Thoracic aorta (tissue), 2 donors: Measurements from ENCODE around the gene IZUMO1. TPM values are rescaled to one million over a fixed set of nuclear protein-coding genes. Genes with fewer than 3 reads are reported as not detected.

Experiments used
- ATAC-seq: fragments of 150-250 bp; one replicate; pipeline ENCODE4 v1.8.0; 2017; ENCODE audit warnings: low read depth; ENCODE audit not compliant: insufficient number of reproducible peaks, low FRiP score
- DNase-seq: peaks from one replicate; pipeline ENCODE4 v3.0.0-alpha.2; 2020; ENCODE audit warnings: low spot score
- H3K27ac ChIP-seq, 2 donors: fragments of 200-600 bp; sonication (generic); 1 replicate in 1 of 2; 2 replicates in 1 of 2; pipeline ENCODE4 v1.5.1; 2016; ENCODE audit warnings: mild to moderate bottlenecking in 2 of 2, moderate library complexity in 2 of 2
- H3K27me3 ChIP-seq: fragments of 200-600 bp; sonication (generic); replicated peaks from 2 replicates; pipeline ENCODE4 v1.6.0; 2016; ENCODE audit warnings: mild to moderate bottlenecking; ENCODE audit not compliant: insufficient read depth
- H3K36me3 ChIP-seq: fragments of 200-600 bp; sonication (generic); one replicate; pipeline ENCODE4 v1.5.1; 2016
- H3K4me1 ChIP-seq, 2 donors: fragments of 200-600 bp; sonication (generic); 1 replicate in 1 of 2; 2 replicates in 1 of 2; pipeline versions ENCODE4 v1.5.1 to v1.6.0; 2016; ENCODE audit warnings: low read depth in 2 of 2, mild to moderate bottlenecking in 1 of 2; ENCODE audit not compliant: control insufficient read depth in 1 of 2
- H3K4me3 ChIP-seq: fragments of 200-600 bp; sonication (generic); 2 replicates; pipeline ENCODE4 v1.5.1; 2016; ENCODE audit warnings: mild to moderate bottlenecking
- H3K9me3 ChIP-seq: fragments of 200-600 bp; sonication (generic); 2 replicates; pipeline ENCODE4 v1.5.1; 2016
- CTCF ChIP-seq: fragments of 200-600 bp; sonication (generic); IDR thresholded peaks from one replicate; pipeline ENCODE4 v1.5.1; 2019; ENCODE audit warnings: antibody characterized with exemption
- total RNA-seq, 2 donors: library from RNA; depleted of rRNA; stranded (reverse); fragments of >200 nt; gene quantifications; one replicate each; pipeline versions ENCODE4 v1.1.0 to v1.2.3, GENCODE V29; 2016

The IZUMO1 gene
- total RNA-seq, 2 donors from 2014 or later: not detected

DNA sequence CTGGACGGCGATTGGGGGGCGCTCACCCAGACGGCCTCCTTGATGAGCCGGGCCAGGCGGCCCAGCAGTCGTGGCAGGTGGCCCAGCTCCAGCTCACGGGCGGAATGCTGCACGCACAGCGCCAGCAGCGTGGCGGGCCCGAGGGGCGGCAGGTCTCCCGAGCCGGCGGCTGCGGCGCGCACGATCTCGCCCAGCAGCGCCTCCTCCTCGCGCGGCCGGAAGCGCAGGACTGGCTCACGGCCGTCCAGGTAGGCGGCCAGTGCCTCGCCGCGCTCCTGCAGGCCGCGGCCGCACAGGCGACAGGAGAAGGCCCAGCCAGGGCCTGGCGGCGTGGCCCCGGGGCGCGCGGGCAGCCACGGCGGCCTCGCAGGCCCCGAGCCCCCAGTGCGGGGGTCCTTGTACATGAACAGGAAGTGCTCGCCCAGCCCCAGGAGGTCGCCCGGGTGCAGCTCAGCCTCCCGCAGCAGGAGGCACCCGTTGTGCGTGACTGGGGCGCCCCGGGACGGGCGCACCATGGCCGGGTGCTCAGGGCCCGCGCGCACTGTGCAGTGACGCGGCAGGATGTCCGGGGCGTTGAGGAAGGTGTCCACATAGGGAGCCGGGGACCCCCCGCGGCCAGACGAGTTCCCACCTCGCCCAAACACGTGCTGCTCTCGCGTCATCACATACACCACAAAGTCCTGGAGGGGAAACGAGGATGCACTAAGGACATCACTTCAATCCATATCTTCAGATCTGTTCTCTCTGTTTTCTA lies 17.6 kb downstream of the IZUMO1 start:
- H3K4me3 ChIP-seq: peak overlapping the region; percentile 13
- DNase-seq: no peak
- H3K4me1 ChIP-seq: peaks cover 0 to 9% of the 10 kb centered on the region in 2 donors
- no peak for ATAC-seq
- no peak for TF ChIP-seq CTCF
- no peak overlapping the region for H3K27ac ChIP-seq
- H3K9me3 ChIP-seq: no peaks in the 10 kb centered on the region
- H3K36me3 ChIP-seq: no peaks in the 10 kb centered on the region
- H3K27me3 ChIP-seq: no peaks in the 10 kb centered on the region

GRCh38 chr19:48726556-48726955 lies 20.2 kb downstream of the IZUMO1 start:
- Histone ChIP-seq H3K9me3 (no peaks in the 10 kb centered on the region), H3K27ac (peak overlapping the region in 1 of 2 donors; percentile 30), H3K36me3 (no peaks in the 10 kb centered on the region), H3K4me1 (peaks cover 0 to 9% of the 10 kb centered on the region in 2 donors), H3K4me3 (no peak overlapping the region), H3K27me3 (no peaks in the 10 kb centered on the region)
- ATAC-seq: no peak
- DNase-seq: no peak
- TF ChIP-seq CTCF: no peak

- DNase-seq (no peak), ATAC-seq (no peak)
- Histone ChIP-seq H3K4me3 (no peak overlapping the region), H3K27ac (peak overlapping the region; percentile 34 to 67), H3K27me3 (no peaks in the 10 kb centered on the region), H3K9me3 (no peaks in the 10 kb centered on the region), H3K4me1 (peaks cover 0 to 12% of the 10 kb centered on the region in 2 donors), H3K36me3 (no peaks in the 10 kb centered on the region)
- no peak for TF ChIP-seq CTCF
Measured at GRCh38 chr19:48724796-48725753, 21.6 kb downstream of the IZUMO1 start.

GRCh38 chr19:48722196-48722708 lies 24.5 kb downstream of the IZUMO1 start:
- Histone ChIP-seq H3K27me3 (no peaks in the 10 kb centered on the region), H3K4me3 (no peak overlapping the region), H3K36me3 (no peaks in the 10 kb centered on the region), H3K4me1 (peaks cover 0 to 30% of the 10 kb centered on the region in 2 donors), H3K27ac (no peak overlapping the region), H3K9me3 (no peaks in the 10 kb centered on the region)
- no peak for TF ChIP-seq CTCF
- ATAC-seq: no peak
- no peak for DNase-seq
